Fibroblast of lung (primary cell): ENCODE results near the gene SMC3. TPM values are rescaled to one million over a fixed set of nuclear protein-coding genes. Genes with fewer than 3 reads are reported as not detected.
A peak's percentile ranks its signal among the peaks of the same experiment; 100 is the strongest.

Source experiments
- DNase-seq, 2 donors: peaks; one replicate each; pipeline versions ENCODE4 v3.0.0 to v3.0.0-alpha.2; 2010; ENCODE audit warnings: low read depth in 2 of 2
- H2AFZ ChIP-seq: 2 replicates; pipeline ENCODE4 v1.5.1; 2012; ENCODE audit warnings: low read length, control low read depth, inconsistent platforms
- H3K27ac ChIP-seq: 2 replicates; pipeline ENCODE4 v1.5.1; 2011; ENCODE audit warnings: low read length, control low read depth; ENCODE audit not compliant: insufficient read depth
- H3K27me3 ChIP-seq: 2 replicates; pipeline ENCODE4 v1.5.1; 2011; ENCODE audit warnings: mild to moderate bottlenecking, low read length; ENCODE audit not compliant: control insufficient read depth, insufficient read depth
- H3K36me3 ChIP-seq: 2 replicates; pipeline ENCODE4 v1.5.1; 2011; ENCODE audit warnings: low read length; ENCODE audit not compliant: control insufficient read depth, insufficient read depth
- H3K4me1 ChIP-seq: 2 replicates; pipeline ENCODE4 v1.5.1; 2011; ENCODE audit warnings: low read length; ENCODE audit not compliant: control insufficient read depth, insufficient read depth; ENCODE audit errors: extremely low read depth
- H3K4me2 ChIP-seq: 2 replicates; pipeline ENCODE4 v1.5.1; 2011; ENCODE audit warnings: low read length, control low read depth; ENCODE audit not compliant: insufficient read depth; ENCODE audit errors: extremely low read depth
- H3K4me3 ChIP-seq, 4 experiments: fragments of 200-600 bp in 1 of 4; sonication (generic) in 1 of 4; replicated peaks in 1 of 4; 2 replicates each; pipeline ENCODE4 v1.5.1; 2011 to 2016; ENCODE audit warnings: low read length in 4 of 4, low read depth in 3 of 4, mild to moderate bottlenecking in 3 of 4, control low read depth in 2 of 4, inconsistent platforms in 1 of 4, mixed read lengths in 1 of 4; ENCODE audit not compliant: insufficient read depth in 1 of 4; ENCODE audit errors: control extremely low read depth in 1 of 4
- H3K79me2 ChIP-seq: 2 replicates; pipeline ENCODE4 v1.5.1; 2012; ENCODE audit warnings: mild to moderate bottlenecking, low read length, inconsistent platforms; ENCODE audit not compliant: control insufficient read depth, insufficient read depth
- H3K9ac ChIP-seq: 2 replicates; pipeline ENCODE4 v1.5.1; 2011; ENCODE audit warnings: mild to moderate bottlenecking, low read length, control low read depth; ENCODE audit not compliant: insufficient read depth
- H3K9me3 ChIP-seq: 2 replicates; pipeline ENCODE4 v1.5.1; 2012; ENCODE audit warnings: low read depth, low read length; ENCODE audit not compliant: control insufficient read depth, insufficient read depth
- H4K20me1 ChIP-seq: 2 replicates; pipeline ENCODE4 v1.5.1; 2011; ENCODE audit warnings: low read length; ENCODE audit not compliant: control insufficient read depth, insufficient read depth; ENCODE audit errors: extremely low read depth
- EZH2 ChIP-seq: IDR thresholded peaks from 2 replicates; pipeline ENCODE4 v1.5.1; 2012; ENCODE audit warnings: low read length, control low read depth, mild to moderate bottlenecking; ENCODE audit errors: missing control alignments
- polyA plus RNA-seq, 2 donors: library from polyadenylated mRNA; depleted of rRNA in 1 of 2; stranded (reverse) in 1 of 2; unstranded in 1 of 2; fragments of >200 nt; gene quantifications; 2 replicates each; pipeline ENCODE4 v1.2.1, GENCODE V29; 2011 to 2012; ENCODE audit warnings: missing spikeins in 1 of 2
- total RNA-seq: library from RNA; depleted of rRNA; stranded (reverse); fragments of >200 nt; gene quantifications from 2 replicates; pipeline ENCODE4 v1.2.1, GENCODE V29; 2014
- TF ChIP-seq, protein P1 (sequence below), 2 donors: IDR thresholded peaks in 1 of 2; conservative IDR thresholded peaks in 1 of 2; 1 replicate in 1 of 2; 2 replicates in 1 of 2; pipeline ENCODE4 v1.5.1; 2011 to 2012; ENCODE audit warnings: low read length in 2 of 2, control low read depth in 1 of 2, inconsistent platforms in 1 of 2, low read depth in 1 of 2, mild to moderate bottlenecking in 1 of 2

Gene SMC3
- total and polyA plus RNA-seq, 2 donors (not counting 1 experiment from before 2014, with no cell fraction given), result 25.9 to 31.9 TPM

DNA sequence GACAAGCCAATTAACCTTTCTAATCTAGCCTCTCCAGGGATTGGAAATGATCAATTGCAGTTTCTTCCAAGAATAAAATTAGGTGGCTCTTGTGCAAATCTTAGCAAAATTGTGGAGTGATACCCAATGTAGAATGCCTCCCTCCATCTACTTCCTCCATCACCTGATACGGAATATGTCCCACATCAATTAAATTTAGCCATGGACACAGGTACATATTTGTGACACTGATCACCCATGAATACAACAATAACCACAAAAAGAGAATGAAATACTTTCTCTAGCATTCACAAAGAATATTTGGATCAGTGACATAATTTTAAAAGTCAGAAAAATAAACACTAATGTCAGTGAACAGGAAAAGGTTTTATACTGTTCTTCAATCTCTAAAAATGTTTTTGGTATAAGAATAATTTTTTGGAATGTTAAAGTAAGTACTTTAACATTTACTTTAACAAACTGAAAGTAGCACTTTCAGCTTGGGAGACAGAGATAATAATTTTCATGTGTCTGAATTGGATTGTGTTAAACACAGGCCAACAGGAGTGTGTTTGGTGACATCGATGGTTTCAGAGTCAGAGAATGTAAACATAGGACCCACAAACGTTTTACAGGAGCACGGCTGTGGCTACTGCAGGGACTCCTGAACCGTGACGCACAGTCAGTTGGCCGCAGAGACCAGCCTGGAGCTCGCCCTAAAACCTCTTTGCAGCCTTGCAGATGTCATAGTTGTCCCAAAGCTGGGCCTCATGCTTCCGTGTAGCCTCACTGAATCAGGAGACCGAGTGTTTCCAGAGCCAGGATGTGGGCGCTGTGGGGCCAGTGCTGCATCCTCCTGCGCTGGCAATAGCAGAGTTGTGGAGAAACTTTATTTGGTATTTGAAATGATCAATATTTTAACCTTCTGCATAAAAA lies 83.8 kb downstream of the SMC3 start:
- no peaks in the 10 kb centered on the region for H3K36me3 ChIP-seq
- peak overlapping the region; percentile 39 for H2AFZ ChIP-seq
- H3K4me1 ChIP-seq, result no peaks in the 10 kb centered on the region
- no peaks in the 10 kb centered on the region for H3K9me3 ChIP-seq
- DNase-seq, result peak; percentile 84 to 91
- H3K27ac ChIP-seq, result no peak overlapping the region
- H3K4me2 ChIP-seq, result peak overlapping the region; percentile 70
- TF ChIP-seq, protein P1, sequence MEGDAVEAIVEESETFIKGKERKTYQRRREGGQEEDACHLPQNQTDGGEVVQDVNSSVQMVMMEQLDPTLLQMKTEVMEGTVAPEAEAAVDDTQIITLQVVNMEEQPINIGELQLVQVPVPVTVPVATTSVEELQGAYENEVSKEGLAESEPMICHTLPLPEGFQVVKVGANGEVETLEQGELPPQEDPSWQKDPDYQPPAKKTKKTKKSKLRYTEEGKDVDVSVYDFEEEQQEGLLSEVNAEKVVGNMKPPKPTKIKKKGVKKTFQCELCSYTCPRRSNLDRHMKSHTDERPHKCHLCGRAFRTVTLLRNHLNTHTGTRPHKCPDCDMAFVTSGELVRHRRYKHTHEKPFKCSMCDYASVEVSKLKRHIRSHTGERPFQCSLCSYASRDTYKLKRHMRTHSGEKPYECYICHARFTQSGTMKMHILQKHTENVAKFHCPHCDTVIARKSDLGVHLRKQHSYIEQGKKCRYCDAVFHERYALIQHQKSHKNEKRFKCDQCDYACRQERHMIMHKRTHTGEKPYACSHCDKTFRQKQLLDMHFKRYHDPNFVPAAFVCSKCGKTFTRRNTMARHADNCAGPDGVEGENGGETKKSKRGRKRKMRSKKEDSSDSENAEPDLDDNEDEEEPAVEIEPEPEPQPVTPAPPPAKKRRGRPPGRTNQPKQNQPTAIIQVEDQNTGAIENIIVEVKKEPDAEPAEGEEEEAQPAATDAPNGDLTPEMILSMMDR (conservative IDR thresholded peaks at IDR 0.05 in 1 of 2, IDR thresholded peaks at IDR 0.05 in 1 of 2; ENCODE audit: low read depth in 1 of 2, low read length in 2 of 2), result peak in 1 of 2 donors; percentile 8
- TF ChIP-seq EZH2, result no peak
- H3K9ac ChIP-seq, result no peak overlapping the region
- H3K4me3 ChIP-seq, result peak overlapping the region in 2 of 4 experiments; percentile 21 to 40
- H4K20me1 ChIP-seq, result no peaks in the 10 kb centered on the region
- no peaks in the 10 kb centered on the region for H3K79me2 ChIP-seq
- peaks cover 4% of the 10 kb centered on the region for H3K27me3 ChIP-seq

DNA sequence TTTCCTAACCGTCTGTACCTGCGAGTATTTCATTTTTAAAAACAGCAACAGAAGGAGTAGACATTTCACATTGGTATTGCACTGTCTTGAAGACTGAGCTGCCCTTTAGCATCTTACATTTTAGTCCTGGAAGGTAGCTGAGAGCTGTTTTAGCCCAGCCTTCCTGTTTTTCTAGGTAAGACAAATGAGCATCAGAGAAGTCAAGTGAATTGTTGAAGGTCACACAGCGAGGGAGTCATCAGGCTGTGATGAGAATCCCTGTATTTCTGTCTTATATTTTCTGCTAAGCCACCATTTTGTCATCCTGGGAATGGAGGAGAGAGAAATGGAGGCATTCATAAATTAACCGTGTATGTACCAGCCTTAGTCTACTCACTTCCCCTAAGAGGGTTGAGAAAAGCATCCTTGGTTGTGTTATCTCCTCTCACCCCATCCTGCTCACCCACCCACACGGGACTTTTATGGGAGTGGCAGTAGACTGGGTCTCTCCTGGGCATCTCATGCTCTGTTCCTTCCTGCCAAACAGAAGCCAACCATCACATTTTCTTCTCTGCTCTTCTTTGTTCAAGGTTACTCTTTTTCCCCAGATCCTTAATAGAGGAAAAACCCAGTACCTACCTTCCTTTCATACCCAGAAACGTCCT lies 85.1 kb downstream of the SMC3 start:
- no peaks in the 10 kb centered on the region for H3K36me3 ChIP-seq
- H3K79me2 ChIP-seq, result no peaks in the 10 kb centered on the region
- no peak overlapping the region for H2AFZ ChIP-seq
- no peak overlapping the region for H3K4me2 ChIP-seq
- no peak overlapping the region for H3K9ac ChIP-seq
- H3K27ac ChIP-seq, result no peak overlapping the region
- H3K27me3 ChIP-seq, result no peaks in the 10 kb centered on the region
- H3K9me3 ChIP-seq, result no peaks in the 10 kb centered on the region
- no peak for TF ChIP-seq EZH2
- TF ChIP-seq, protein P1 (conservative IDR thresholded peaks at IDR 0.05 in 1 of 2, IDR thresholded peaks at IDR 0.05 in 1 of 2; ENCODE audit: low read depth in 1 of 2, low read length in 2 of 2), result no peak
- DNase-seq, result no peak
- H4K20me1 ChIP-seq, result no peaks in the 10 kb centered on the region
- no peaks in the 10 kb centered on the region for H3K4me1 ChIP-seq
- no peak overlapping the region for H3K4me3 ChIP-seq

Other genes starting within 250 kb of the SMC3 start
- gene DUSP5, start 69.8 kb upstream of the SMC3 start, total RNA-seq, result 14.9 and 27.6 TPM in 2 replicates
- 37.7 and 48.9 TPM in 2 replicates for gene DUSP5, start 69.8 kb upstream of the SMC3 start, polyA plus RNA-seq
- under 0.01 TPM in 2 replicates for gene RBM20, start 76.6 kb downstream of the SMC3 start, total RNA-seq
- gene RBM20, start 76.6 kb downstream of the SMC3 start, polyA plus RNA-seq, result 0.02 and 0.05 TPM in 2 replicates